GM23338 (cell line): ENCODE results near the gene SUPT7L. TPM values are rescaled to one million over a fixed set of nuclear protein-coding genes. Genes with fewer than 3 reads are reported as not detected.

Source experiments
- ATAC-seq: fragments of 200-7000 bp; cut with Tn5 transposase; 3 replicates; pipeline ENCODE4 v1.9.1; 2020
- DNase-seq: peaks from one replicate; pipeline ENCODE4 v3.0.0-alpha.2; 2015; ENCODE audit warnings: low spot score
- H2AFZ ChIP-seq: fragments of 200-600 bp; sonication (generic); 2 replicates; pipeline ENCODE4 v1.8.0; 2016; ENCODE audit warnings: antibody characterized with exemption, mild to moderate bottlenecking, moderate library complexity
- H3F3A ChIP-seq: fragments of 200-600 bp; sonication (generic); replicated peaks from 2 replicates; pipeline ENCODE4 v1.8.0; 2017; ENCODE audit warnings: antibody characterized with exemption, mixed run types, low read depth
- H3K27ac ChIP-seq: fragments of 200-600 bp; sonication (generic); 2 replicates; pipeline ENCODE4 v1.6.1; 2016; ENCODE audit warnings: low read depth
- H3K27me3 ChIP-seq: fragments of 200-600 bp; sonication (generic); 2 replicates; pipeline ENCODE4 v1.8.0; 2016; ENCODE audit warnings: mild to moderate bottlenecking, mixed run types, moderate library complexity; ENCODE audit not compliant: insufficient read depth
- H3K36me3 ChIP-seq: fragments of 200-600 bp; sonication (generic); 2 replicates; pipeline ENCODE4 v1.8.0; 2016; ENCODE audit warnings: mild to moderate bottlenecking; ENCODE audit not compliant: insufficient read depth
- H3K4me1 ChIP-seq: fragments of 200-600 bp; sonication (generic); 2 replicates; pipeline ENCODE4 v1.8.0; 2016; ENCODE audit warnings: mild to moderate bottlenecking, moderate library complexity; ENCODE audit not compliant: insufficient read depth
- H3K4me2 ChIP-seq: fragments of 200-600 bp; sonication (generic); 2 replicates; pipeline ENCODE4 v1.7.1; 2017; ENCODE audit warnings: mixed run types
- H3K4me3 ChIP-seq: fragments of 200-600 bp; sonication (generic); 2 replicates; pipeline ENCODE4 v1.6.1; 2016; ENCODE audit warnings: mixed run types
- H3K79me2 ChIP-seq: fragments of 200-600 bp; sonication (generic); replicated peaks from 2 replicates; pipeline ENCODE4 v1.8.0; 2017; ENCODE audit warnings: mild to moderate bottlenecking; ENCODE audit not compliant: insufficient read depth
- H3K9me2 ChIP-seq: fragments of 200-600 bp; sonication (generic); 2 replicates; pipeline ENCODE4 v1.8.0; 2017; ENCODE audit not compliant: insufficient read depth
- H4K20me1 ChIP-seq: fragments of 200-600 bp; sonication (generic); replicated peaks from 2 replicates; pipeline ENCODE4 v1.8.0; 2017; ENCODE audit warnings: mild to moderate bottlenecking; ENCODE audit not compliant: insufficient read depth
- H3K27ac Mint-ChIP-seq: 2 replicates; pipeline ENCODE4 v1.8.0; 2020; ENCODE audit warnings: inconsistent platforms, mild to moderate bottlenecking, moderate library complexity, mixed read lengths
- H3K27me3 Mint-ChIP-seq: 3 replicates; pipeline ENCODE4 v1.8.0; 2022; ENCODE audit warnings: low read depth, mild to moderate bottlenecking, moderate library complexity, mixed read lengths, inconsistent platforms; ENCODE audit not compliant: insufficient read depth, poor library complexity
- H3K36me3 Mint-ChIP-seq: 3 replicates; pipeline ENCODE4 v1.8.0; 2021; ENCODE audit warnings: low read depth, mild to moderate bottlenecking, inconsistent platforms, moderate library complexity, mixed read lengths
- H3K4me1 Mint-ChIP-seq: 3 replicates; pipeline ENCODE4 v1.8.0; 2020; ENCODE audit warnings: mild to moderate bottlenecking, inconsistent platforms, mixed read lengths
- H3K4me3 Mint-ChIP-seq: 3 replicates; pipeline ENCODE4 v1.8.0; 2021; ENCODE audit warnings: moderate library complexity, mild to moderate bottlenecking, inconsistent platforms, mixed read lengths
- H3K9me3 Mint-ChIP-seq: 3 replicates; pipeline ENCODE4 v1.8.0; 2020; ENCODE audit warnings: moderate library complexity, mild to moderate bottlenecking, inconsistent platforms, mixed read lengths
- CREB1 ChIP-seq: fragments of 250-450 bp; sonication (Bioruptor Pico); IDR thresholded peaks from 2 replicates; pipeline ENCODE4 v1.5.0; 2020; ENCODE audit warnings: low read depth, mild to moderate bottlenecking, moderate library complexity
- CTCF ChIP-seq, 2 experiments: fragments of 200-600 bp in 1 of 2; sonication (generic) in 1 of 2; conservative IDR thresholded peaks; 2 replicates each; pipeline versions ENCODE4 v1.5.1 to v1.6.1; 2016 to 2017; ENCODE audit warnings: antibody characterized with exemption in 2 of 2, low read depth in 2 of 2, mild to moderate bottlenecking in 2 of 2, moderate library complexity in 1 of 2
- ETS1 ChIP-seq: IDR thresholded peaks from 2 replicates; pipeline ENCODE4 v1.6.1; 2016; ENCODE audit warnings: antibody characterized with exemption
- JUNB ChIP-seq: IDR thresholded peaks from one replicate; pipeline ENCODE4 v1.6.1; 2016; ENCODE audit warnings: antibody characterized with exemption; ENCODE audit not compliant: unreplicated experiment
- NANOG ChIP-seq: IDR thresholded peaks from 2 replicates; pipeline ENCODE4 v1.6.1; 2016; ENCODE audit warnings: antibody characterized with exemption, borderline replicate concordance
- POLR2AphosphoS5 ChIP-seq: IDR thresholded peaks from 2 replicates; pipeline ENCODE4 v1.6.1; 2016; ENCODE audit warnings: antibody characterized with exemption, low read depth
- REST ChIP-seq: IDR thresholded peaks from one replicate; pipeline ENCODE4 v1.6.1; 2018; ENCODE audit warnings: antibody characterized with exemption; ENCODE audit not compliant: unreplicated experiment
- ZNF114 ChIP-seq: fragments of 250-450 bp; sonication (Bioruptor Pico); IDR thresholded peaks from 2 replicates; pipeline ENCODE4 v1.5.0; 2020; ENCODE audit warnings: mild to moderate bottlenecking, moderate library complexity
- ZNF462 ChIP-seq: fragments of 250-450 bp; sonication (Bioruptor Pico); IDR thresholded peaks from 2 replicates; pipeline ENCODE4 v1.5.0; 2020; ENCODE audit warnings: mild to moderate bottlenecking, moderate library complexity
- polyA plus RNA-seq: library from polyadenylated mRNA; unstranded; fragments of >200 nt; fragmentation: Nextera tagmentation; extraction: Ambion mirVana; gene quantifications from 2 replicates; pipeline ENCODE4 v1.2.1, GENCODE V29; 2016
- total RNA-seq: library from RNA; depleted of rRNA; stranded (reverse); fragments of >200 nt; shearing (Covaris generic); gene quantifications from 2 replicates; pipeline ENCODE4 v1.2.3, GENCODE V29; 2014

Gene SUPT7L
- total and polyA plus RNA-seq, 2 experiments from 2014 or later, result 13.7 to 16.5 TPM

- TF ChIP-seq POLR2AphosphoS5 (no peak), ZNF114 (CRISPR knock-in tag) (no peak), CTCF (conservative IDR thresholded peaks at IDR 0.05; ENCODE audit: low read depth in 2 of 2) (no peak)
Observed at GRCh38 chr2:27664154-27664574, 750 bp upstream of the SUPT7L start (continued).

- no peak for ATAC-seq
- Mint-ChIP-seq H3K36me3 (peaks cover 36% of the 10 kb centered on the region), H3K9me3 (no peaks in the 10 kb centered on the region; the same call in 2 of the 3 replicates), H3K27me3 (peaks cover 7% of the 10 kb centered on the region), H3K4me3 (no peak overlapping the region; the same call in 2 of the 3 replicates), H3K27ac (no peak overlapping the region), H3K4me1 (peaks cover 8% of the 10 kb centered on the region; the same call in 1 of the 3 replicates)
- Histone ChIP-seq H3K4me2 (no peak overlapping the region), H4K20me1 (no peaks in the 10 kb centered on the region; the same call in 1 of the 2 replicates), H3K27ac (no peak overlapping the region), H2AFZ (no peak overlapping the region), H3K4me1 (peaks cover 14% of the 10 kb centered on the region), H3K79me2 (peaks cover 27% of the 10 kb centered on the region), H3F3A (no peaks in the 10 kb centered on the region), H3K27me3 (no peaks in the 10 kb centered on the region), H3K9me2 (no peaks in the 10 kb centered on the region), H3K4me3 (no peak overlapping the region), H3K36me3 (peaks cover 6% of the 10 kb centered on the region; the same call in 1 of the 2 replicates)
- no peak for DNase-seq
- no peak for TF ChIP-seq POLR2AphosphoS5
- no peak for TF ChIP-seq ZNF462 (CRISPR knock-in tag)
- TF ChIP-seq NANOG, result no peak
- TF ChIP-seq ETS1, result no peak
- no peak for TF ChIP-seq JUNB
- no peak for TF ChIP-seq CREB1
- TF ChIP-seq REST, result no peak
Observed at GRCh38 chr2:27661371-27661770, 2.0 kb downstream of the SUPT7L start.
